ENCODE results near the gene KCNIP4. TPM values are rescaled to one million over a fixed set of nuclear protein-coding genes. Genes with fewer than 3 reads are reported as not detected.
"Not testable (repeated sequence)": the region's sequence is repeated elsewhere in the genome, so short reads cannot be mapped to it uniquely, and the experiment has no call there.

KCNIP4 gene
- total and polyA plus RNA-seq, 12 donors = 0.44 to 4.1 (median 1.6) TPM

DNA sequence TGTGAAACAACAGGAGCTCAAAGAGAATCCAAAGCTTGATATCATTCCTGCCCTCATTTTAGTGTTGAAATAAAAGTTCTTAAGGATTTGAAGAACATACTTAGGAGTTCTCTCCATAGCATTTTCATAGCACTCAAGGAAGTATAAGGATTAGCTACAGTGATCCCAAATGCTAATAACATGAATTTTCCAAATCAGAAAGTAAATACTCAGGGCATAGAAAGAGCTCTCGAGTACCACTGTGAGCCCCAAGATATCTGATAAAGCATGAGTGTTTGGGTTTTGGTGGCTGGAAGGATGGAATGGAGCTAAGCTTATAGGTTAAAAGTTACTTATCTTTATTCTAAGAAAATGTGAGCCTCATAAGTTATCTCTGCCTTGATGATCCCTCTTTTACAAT, 584.9 kb downstream of the KCNIP4 start:
- WGBS, 4 donors = 64 to 85% (median 70%) methylated on average over 1 of the region's 1 CpG
- H3K27ac ChIP-seq = no peak overlapping the region
- TF ChIP-seq POLR2A (IDR thresholded peaks at IDR 0.05) = no peak
- TF ChIP-seq, protein P1, sequence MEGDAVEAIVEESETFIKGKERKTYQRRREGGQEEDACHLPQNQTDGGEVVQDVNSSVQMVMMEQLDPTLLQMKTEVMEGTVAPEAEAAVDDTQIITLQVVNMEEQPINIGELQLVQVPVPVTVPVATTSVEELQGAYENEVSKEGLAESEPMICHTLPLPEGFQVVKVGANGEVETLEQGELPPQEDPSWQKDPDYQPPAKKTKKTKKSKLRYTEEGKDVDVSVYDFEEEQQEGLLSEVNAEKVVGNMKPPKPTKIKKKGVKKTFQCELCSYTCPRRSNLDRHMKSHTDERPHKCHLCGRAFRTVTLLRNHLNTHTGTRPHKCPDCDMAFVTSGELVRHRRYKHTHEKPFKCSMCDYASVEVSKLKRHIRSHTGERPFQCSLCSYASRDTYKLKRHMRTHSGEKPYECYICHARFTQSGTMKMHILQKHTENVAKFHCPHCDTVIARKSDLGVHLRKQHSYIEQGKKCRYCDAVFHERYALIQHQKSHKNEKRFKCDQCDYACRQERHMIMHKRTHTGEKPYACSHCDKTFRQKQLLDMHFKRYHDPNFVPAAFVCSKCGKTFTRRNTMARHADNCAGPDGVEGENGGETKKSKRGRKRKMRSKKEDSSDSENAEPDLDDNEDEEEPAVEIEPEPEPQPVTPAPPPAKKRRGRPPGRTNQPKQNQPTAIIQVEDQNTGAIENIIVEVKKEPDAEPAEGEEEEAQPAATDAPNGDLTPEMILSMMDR (IDR thresholded peaks at IDR 0.05) = no peak
- no peak overlapping the region for H3K4me3 ChIP-seq
- no peaks in the 10 kb centered on the region for H3K4me1 ChIP-seq (replicated peaks in 1 of 2)
- H3K27me3 ChIP-seq = no peaks in the 10 kb centered on the region
- intact Hi-C loops (cut with DNase I) = no loop called here
- no peak for DNase-seq
- H3K9me3 ChIP-seq (replicated peaks in 1 of 3) = no peaks in the 10 kb centered on the region
- H3K36me3 ChIP-seq (replicated peaks in 1 of 2) = no peaks in the 10 kb centered on the region

DNA sequence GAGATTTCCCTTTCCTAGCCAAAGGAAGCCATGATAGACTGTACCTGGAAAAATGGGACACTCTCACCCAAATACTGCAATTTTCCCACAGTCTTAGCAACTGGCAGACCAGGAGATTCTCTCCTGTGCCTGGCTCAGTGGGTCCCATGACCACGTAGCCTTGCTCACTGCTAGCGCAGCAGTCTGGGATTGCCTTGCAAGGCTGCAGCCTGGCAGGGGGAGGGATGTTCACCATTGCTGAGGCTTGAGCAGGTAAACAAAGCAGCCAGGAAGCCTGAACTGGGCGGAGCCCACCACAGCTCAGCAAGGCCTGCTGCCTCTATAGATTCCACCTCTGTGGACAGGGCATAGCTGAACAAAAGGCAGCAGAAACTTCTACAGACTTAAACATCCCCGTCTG, 596.2 kb downstream of the KCNIP4 start:
- H3K4me3 ChIP-seq; H3K27ac ChIP-seq; H3K9me3 ChIP-seq (replicated peaks in 1 of 3); DNase-seq; H3K4me1 ChIP-seq (replicated peaks in 1 of 2); H3K27me3 ChIP-seq; H3K36me3 ChIP-seq (replicated peaks in 1 of 2); intact Hi-C loops (cut with DNase I): not testable (repeated sequence)
- 78 to 87% (median 84%) methylated on average over 2 to 4 of the region's 4 CpGs for WGBS, 4 donors

DNA sequence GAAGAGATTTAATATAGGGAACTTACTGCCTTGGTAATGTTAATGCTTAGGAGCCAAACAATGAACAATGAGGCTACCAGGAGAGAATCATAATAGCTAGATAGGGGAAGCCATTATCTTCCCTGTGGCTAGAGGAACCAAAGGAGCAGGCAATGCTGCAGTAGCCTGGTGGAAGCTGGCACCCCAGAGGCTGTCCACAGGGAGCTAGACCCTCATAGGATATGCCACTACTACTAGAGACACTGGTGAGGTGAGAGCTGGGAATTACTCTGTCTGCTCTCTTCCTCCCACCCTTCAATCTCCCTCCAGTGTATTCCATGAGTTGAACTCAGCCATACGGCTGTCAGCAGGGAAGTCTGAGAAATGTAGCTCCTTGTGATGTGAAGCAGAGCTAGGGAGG, 601.4 kb downstream of the KCNIP4 start:
- TF ChIP-seq POLR2A (IDR thresholded peaks at IDR 0.05) = no peak
- TF ChIP-seq, protein P1 (IDR thresholded peaks at IDR 0.05) = no peak
- no peaks in the 10 kb centered on the region for H3K36me3 ChIP-seq (replicated peaks in 1 of 2)
- H3K9me3 ChIP-seq (replicated peaks in 1 of 3) = no peaks in the 10 kb centered on the region
- intact Hi-C loops (cut with DNase I) = no loop called here
- no peak overlapping the region for H3K27ac ChIP-seq
- no peak overlapping the region for H3K4me3 ChIP-seq
- DNase-seq = no peak
- no peaks in the 10 kb centered on the region for H3K4me1 ChIP-seq (replicated peaks in 1 of 2)
- no peaks in the 10 kb centered on the region for H3K27me3 ChIP-seq
- WGBS, 4 donors = 24 to 36% (median 27%) methylated on average over 1 of the region's 1 CpG

DNA sequence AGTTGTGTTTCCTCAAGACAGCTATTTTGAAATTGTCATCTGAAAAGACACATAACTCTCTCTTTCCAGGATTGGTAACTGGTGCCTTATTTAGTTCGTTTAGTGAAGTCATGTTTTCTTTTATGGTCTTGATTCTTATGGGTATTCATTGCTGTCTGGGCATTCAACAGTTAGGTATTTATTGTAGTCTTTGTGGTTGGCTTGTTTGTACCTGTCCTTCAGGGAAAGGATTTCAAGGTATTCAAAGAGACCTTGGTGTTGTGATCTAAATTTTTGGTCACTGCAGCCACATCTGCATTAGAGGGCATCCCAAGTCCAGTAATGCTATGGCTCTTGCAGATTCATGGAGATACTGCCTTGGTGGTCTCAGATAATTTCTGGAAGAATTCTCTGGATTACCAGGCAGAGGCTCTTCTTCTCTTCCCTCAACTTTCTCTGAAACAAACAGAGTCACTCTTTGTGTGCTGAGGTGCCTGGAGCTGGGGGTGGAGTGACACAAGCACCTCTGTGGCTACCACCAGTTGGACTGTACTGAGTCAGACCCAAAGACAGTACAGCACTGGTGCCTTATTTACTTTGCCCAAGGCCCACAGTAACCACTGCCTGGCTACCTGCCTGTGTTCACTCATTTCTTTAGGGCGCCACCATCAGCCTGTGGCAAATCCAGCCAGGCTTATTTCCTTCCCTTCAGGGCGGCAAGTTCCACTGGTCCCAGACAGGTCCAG, 620.4 kb downstream of the KCNIP4 start:
- no peaks in the 10 kb centered on the region for H3K9me3 ChIP-seq (replicated peaks in 1 of 3)
- TF ChIP-seq POLR2A (IDR thresholded peaks at IDR 0.05) = no peak
- TF ChIP-seq, protein P1 (IDR thresholded peaks at IDR 0.05) = no peak
- intact Hi-C loops (cut with DNase I) = no loop called here
- no peaks in the 10 kb centered on the region for H3K4me1 ChIP-seq (replicated peaks in 1 of 2)
- H3K36me3 ChIP-seq (replicated peaks in 1 of 2) = no peaks in the 10 kb centered on the region
- no peak for DNase-seq
- no peaks in the 10 kb centered on the region for H3K27me3 ChIP-seq
- WGBS, 4 donors = 77 to 86% (median 83%) methylated on average over 3 of the region's 3 CpGs
- H3K4me3 ChIP-seq = no peak overlapping the region
- H3K27ac ChIP-seq = no peak overlapping the region

DNA sequence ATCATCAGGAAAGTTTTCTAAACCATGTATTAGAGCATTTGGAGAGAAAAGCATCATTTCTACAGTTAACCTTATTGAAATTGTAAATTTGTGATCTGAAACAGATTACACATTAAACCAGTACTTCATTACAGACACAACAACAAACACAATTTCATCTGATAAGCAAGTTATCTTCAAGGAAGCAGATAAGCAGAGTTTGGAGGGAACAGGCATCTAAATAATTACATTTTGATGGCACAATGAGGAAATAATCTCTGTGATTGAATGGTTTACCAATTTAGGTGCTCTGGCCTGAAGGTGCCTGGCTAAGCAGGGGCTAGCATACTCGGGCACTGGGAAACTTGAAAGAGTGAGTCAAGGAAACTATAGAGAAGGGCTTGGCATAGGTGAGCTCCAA, 628.5 kb downstream of the KCNIP4 start:
- Histone ChIP-seq H3K36me3 (replicated peaks in 1 of 2) (no peaks in the 10 kb centered on the region), H3K27me3 (no peaks in the 10 kb centered on the region), H3K4me3 (no peak overlapping the region), H3K4me1 (replicated peaks in 1 of 2) (no peaks in the 10 kb centered on the region), H3K9me3 (replicated peaks in 1 of 3) (no peaks in the 10 kb centered on the region), H3K27ac (no peak overlapping the region)
- no peak for DNase-seq
- TF ChIP-seq, protein P1 (IDR thresholded peaks at IDR 0.05) = no peak
- TF ChIP-seq POLR2A (IDR thresholded peaks at IDR 0.05) = no peak
- intact Hi-C loops (cut with DNase I) = no loop called here
- WGBS, 4 donors = 64 to 85% (median 79%) methylated on average over 1 of the region's 1 CpG
